Upper lobe of right lung (tissue), 1 donor: ENCODE measurements around the gene BAIAP2L2. TPM values are rescaled to one million over a fixed set of nuclear protein-coding genes. Genes with fewer than 3 reads are reported as not detected.
"Not testable (repeated sequence)": the region's sequence is repeated elsewhere in the genome, so short reads cannot be mapped to it uniquely, and the experiment has no call there.

Experiments
- ATAC-seq: fragments of 200-7000 bp; cut with Tn5 transposase; one replicate; pipeline ENCODE4 v1.9.1; 2020; ENCODE audit warnings: mild to moderate bottlenecking, moderate library complexity
- DNase-seq: peaks from one replicate; pipeline ENCODE4 v3.0.0-alpha.2; 2020
- H3K27ac ChIP-seq: fragments of 200-600 bp; one replicate; pipeline ENCODE4 v1.8.0; 2022
- H3K27me3 ChIP-seq: fragments of 200-600 bp; one replicate; pipeline ENCODE4 v1.8.0; 2022; ENCODE audit warnings: mild to moderate bottlenecking
- H3K36me3 ChIP-seq: fragments of 200-600 bp; one replicate; pipeline ENCODE4 v1.8.0; 2022
- H3K4me1 ChIP-seq: fragments of 200-600 bp; one replicate; pipeline ENCODE4 v1.8.0; 2022
- H3K4me3 ChIP-seq: fragments of 200-600 bp; one replicate; pipeline ENCODE4 v1.8.0; 2022; ENCODE audit warnings: mild to moderate bottlenecking
- H3K9me3 ChIP-seq: fragments of 200-600 bp; one replicate; pipeline ENCODE4 v1.8.0; 2022
- intact Hi-C: fragments of 100-400 bp; cut with DNase I; formaldehyde crosslinking; loops from one replicate; pipeline ENCODE4 v1.11.0; 2022
- total RNA-seq: library from RNA; stranded (reverse); fragmentation: NEBNext Ultra II Directional; extraction: Animal tissue kit (Norgen Biotek cat#: 25700); gene quantifications from one replicate; pipeline ENCODE4 v1.2.1, GENCODE V29; 2021
- TF ChIP-seq, protein P1 (sequence below): fragments of 200-600 bp; IDR thresholded peaks from one replicate; pipeline ENCODE4 v1.8.0; 2022; ENCODE audit warnings: antibody characterized with exemption
- donor health status: DM: no; HTN: yes; CAD: no; lungs with severe emphysema.

Gene BAIAP2L2
- total RNA-seq, 1 donor from 2014 or later, result 0.29 TPM

DNA sequence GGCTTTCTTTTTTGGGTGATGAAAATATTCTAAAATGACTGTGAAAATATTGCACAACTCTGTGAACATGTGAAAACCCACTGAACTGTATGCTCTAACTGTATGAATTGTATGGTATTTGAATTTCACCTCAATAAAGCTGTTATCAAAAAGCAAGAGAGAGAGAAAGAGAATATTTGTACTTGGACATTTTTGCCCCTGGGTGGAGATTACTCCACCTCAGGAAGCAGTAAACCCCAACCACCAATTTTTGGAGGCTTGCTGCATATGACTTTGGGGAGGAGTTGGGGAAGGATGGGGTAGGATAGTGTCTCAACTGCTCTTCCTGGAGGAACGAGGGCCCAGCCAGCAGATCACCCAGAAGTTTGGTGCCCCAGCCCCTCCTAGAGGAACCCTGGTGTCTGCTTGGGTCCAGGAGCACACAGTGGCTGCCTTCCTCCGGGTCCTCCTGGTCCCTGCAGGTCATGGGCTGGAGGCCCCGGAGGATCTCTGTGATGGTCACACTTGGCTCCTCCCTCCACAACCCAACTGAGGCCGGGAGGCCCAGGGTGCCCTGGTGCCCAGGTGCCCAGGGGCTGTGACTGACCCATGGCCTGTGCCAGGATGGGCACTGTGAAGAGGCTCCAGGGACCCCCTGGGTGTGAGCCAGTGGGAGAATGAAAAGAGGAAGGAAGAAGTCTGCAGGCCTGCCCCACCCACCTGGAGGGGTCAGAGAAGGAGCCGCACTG is 68.6 kb downstream of the BAIAP2L2 start:
- ATAC-seq (peak; percentile 45), DNase-seq (no peak)
- TF ChIP-seq, protein P1, sequence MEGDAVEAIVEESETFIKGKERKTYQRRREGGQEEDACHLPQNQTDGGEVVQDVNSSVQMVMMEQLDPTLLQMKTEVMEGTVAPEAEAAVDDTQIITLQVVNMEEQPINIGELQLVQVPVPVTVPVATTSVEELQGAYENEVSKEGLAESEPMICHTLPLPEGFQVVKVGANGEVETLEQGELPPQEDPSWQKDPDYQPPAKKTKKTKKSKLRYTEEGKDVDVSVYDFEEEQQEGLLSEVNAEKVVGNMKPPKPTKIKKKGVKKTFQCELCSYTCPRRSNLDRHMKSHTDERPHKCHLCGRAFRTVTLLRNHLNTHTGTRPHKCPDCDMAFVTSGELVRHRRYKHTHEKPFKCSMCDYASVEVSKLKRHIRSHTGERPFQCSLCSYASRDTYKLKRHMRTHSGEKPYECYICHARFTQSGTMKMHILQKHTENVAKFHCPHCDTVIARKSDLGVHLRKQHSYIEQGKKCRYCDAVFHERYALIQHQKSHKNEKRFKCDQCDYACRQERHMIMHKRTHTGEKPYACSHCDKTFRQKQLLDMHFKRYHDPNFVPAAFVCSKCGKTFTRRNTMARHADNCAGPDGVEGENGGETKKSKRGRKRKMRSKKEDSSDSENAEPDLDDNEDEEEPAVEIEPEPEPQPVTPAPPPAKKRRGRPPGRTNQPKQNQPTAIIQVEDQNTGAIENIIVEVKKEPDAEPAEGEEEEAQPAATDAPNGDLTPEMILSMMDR, result no peak
- Histone ChIP-seq H3K4me1 (peaks cover 4% of the 10 kb centered on the region), H3K4me3 (no peak overlapping the region), H3K9me3 (no peaks in the 10 kb centered on the region), H3K27me3 (no peaks in the 10 kb centered on the region), H3K27ac (no peak overlapping the region), H3K36me3 (no peaks in the 10 kb centered on the region)
- intact Hi-C loops, result no loop called here

DNA sequence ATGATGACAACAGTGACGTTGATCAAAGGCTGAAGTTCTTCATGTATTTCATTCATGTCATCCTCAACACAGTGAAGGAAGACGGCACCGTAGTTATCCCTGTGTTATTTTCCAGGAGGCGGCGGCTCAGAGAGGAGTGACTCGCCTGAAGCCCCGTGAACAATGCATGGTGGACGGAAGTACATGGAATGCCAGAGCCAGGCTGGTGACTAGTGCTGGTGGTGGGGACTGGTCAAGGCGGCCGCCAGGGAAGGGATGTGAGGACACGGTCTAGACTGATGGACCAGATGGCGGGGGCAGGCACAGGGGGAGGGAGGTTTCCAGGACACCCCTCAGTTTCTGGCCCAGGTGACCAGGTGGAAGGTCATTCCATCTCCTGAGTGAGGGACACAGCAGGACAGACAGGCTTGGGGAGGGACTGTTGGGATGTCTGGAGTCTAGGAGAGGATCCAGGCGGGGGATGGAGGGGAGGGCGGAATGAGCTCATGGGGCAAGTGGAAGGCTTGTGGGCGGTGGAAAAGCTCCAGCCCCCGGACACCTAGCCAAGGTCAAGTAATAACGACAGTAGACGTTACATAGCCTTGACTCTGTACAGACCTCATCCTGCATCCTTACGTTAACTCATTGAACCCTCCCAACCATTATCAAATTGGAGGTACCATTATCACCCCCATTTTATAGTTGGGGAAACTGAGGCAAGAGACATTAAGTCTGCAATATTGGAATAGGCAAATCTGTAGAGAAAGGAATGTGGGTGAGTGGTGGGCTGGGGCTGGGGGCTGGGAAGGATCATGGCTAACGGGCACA is 69.3 kb downstream of the BAIAP2L2 start:
- Histone ChIP-seq H3K27ac (no peak overlapping the region), H3K9me3 (no peaks in the 10 kb centered on the region), H3K4me1 (peaks cover 4% of the 10 kb centered on the region), H3K27me3 (no peaks in the 10 kb centered on the region), H3K36me3 (no peaks in the 10 kb centered on the region), H3K4me3 (no peak overlapping the region)
- TF ChIP-seq, protein P1, result no peak
- ATAC-seq (no peak), DNase-seq (no peak)
- intact Hi-C loops, result no loop called here

DNA sequence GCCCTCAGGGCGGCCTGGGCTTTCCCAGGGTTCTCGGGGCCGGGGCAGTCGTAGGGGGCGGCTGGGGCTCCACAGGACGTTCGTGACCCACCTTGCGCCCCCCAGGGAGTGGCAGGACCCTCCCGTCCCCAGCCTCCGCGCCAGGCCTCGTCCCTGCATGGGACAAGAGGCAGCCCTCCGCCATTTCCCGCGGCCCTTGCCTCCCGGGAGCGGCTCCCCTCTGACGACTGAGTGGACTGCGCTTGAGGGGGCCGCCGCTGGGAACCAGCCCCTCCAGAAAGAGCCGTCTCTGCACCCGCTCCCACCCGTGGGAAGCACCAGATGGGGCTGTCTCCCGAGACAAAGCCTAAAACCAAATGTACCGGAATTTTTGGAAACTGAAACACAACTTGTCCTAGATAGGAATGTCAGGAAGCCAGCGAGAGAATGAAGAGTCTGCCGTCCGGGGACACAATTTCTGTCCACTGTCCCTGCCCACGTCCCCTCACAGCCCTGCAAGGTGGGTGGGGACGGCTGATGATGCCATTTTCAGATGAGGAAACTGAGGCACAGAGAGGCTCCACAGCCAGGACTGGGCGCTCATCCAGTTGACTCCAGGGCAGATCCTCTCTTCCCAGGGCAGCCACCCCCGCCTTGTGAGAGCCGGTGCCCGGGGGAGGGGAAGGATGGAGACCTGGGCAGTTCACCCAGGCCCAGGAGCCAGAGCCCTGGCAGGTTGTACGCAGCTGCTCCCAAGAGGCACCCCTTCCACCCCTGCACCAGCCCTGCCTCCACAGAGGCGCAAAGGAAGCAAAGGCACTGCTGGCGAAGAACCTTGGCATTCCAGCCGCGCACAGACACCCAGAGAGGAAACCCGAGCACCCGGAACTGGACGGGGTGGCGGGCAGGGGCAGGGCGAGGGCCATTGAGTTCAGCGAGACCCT is 71.3 kb downstream of the BAIAP2L2 start:
- H3K36me3 ChIP-seq, result no peaks in the 10 kb centered on the region
- TF ChIP-seq, protein P1, result no peak
- H3K4me1 ChIP-seq, result peaks cover 10% of the 10 kb centered on the region
- no peaks in the 10 kb centered on the region for H3K27me3 ChIP-seq
- no peak overlapping the region for H3K4me3 ChIP-seq
- intact Hi-C loops, result no loop called here
- H3K27ac ChIP-seq, result no peak overlapping the region
- H3K9me3 ChIP-seq, result no peaks in the 10 kb centered on the region
- no peak for DNase-seq
- no peak for ATAC-seq

DNA sequence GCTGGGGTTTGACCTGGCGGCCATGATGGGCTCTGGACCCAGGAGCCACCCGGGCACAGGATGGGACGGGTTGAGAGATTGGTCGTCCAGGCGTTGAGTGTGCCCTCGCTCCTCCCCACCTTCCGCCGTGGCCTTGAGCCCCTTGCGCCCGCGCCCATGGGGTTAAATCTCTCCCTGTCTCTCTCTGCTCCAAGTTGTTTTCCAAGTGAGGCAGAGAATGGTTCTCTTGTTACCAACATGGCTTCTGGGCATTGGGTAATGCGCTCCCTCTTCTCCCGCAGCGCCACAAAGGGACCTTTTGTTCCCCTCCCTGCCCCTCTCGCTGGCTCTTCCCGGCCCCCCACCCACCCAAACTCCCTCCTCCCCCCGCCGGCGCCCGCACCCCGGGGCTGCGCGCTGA is 72.1 kb downstream of the BAIAP2L2 start:
- intact Hi-C loops, result no loop called here
- DNase-seq, result no peak
- TF ChIP-seq, protein P1, result no peak
- ATAC-seq, result no peak
- Histone ChIP-seq H3K36me3 (no peaks in the 10 kb centered on the region), H3K4me1 (peaks cover 17% of the 10 kb centered on the region), H3K27ac (no peak overlapping the region), H3K4me3 (no peak overlapping the region), H3K27me3 (no peaks in the 10 kb centered on the region), H3K9me3 (no peaks in the 10 kb centered on the region)

DNA sequence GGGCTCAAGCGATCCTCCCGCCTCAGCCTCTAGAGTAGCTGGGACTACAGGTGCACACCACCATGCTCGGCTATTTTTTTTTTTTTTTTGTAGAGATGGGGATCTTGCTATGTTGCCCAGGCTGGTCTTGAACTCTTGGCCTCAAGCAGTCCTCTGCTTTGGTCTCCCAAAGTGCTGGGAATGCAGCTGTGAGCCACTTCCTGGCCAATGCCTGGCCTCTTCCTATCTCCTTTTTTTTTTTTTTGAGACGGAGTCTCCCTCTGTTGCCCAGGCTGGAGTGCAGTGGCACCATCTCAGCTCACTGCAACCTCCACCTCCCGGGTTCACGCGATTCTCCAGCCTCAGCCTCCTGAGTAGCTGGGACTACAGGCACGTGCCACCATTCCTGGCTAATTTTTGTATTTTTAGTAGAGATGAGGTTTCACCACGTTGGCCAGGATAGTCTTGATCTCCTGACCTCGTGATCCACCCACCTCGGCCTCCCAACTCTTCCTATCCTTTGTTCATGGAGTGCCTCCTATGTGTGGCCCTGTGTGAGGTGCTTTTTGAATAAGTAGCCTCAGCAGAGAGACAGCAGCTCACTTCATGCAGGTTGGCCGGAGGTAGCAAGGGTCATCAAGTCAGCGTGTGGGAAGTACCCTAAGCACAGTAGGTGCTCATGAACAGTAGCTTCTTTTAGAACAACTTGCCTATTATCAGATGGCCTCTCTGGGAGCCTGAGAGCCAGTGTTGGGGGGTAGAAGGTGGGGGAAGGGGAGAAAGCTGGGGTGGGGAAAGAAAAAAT is 72.9 kb downstream of the BAIAP2L2 start:
- H3K27me3 ChIP-seq, H3K9me3 ChIP-seq, intact Hi-C loops, H3K36me3 ChIP-seq, H3K27ac ChIP-seq, DNase-seq, ATAC-seq, H3K4me3 ChIP-seq: not testable (repeated sequence)
- H3K4me1 ChIP-seq, result peaks cover 19% of the 10 kb centered on the region
